ENCODE data around the gene DNMT3A. TPM values are rescaled to one million over a fixed set of nuclear protein-coding genes. Genes with fewer than 3 reads are reported as not detected.

DNMT3A gene
- total and polyA plus RNA-seq, 2 of the 8 experiments (the other 6 are each of a cell fraction or from before 2014, with no cell fraction given), result 33.6 to 178 TPM

DNA sequence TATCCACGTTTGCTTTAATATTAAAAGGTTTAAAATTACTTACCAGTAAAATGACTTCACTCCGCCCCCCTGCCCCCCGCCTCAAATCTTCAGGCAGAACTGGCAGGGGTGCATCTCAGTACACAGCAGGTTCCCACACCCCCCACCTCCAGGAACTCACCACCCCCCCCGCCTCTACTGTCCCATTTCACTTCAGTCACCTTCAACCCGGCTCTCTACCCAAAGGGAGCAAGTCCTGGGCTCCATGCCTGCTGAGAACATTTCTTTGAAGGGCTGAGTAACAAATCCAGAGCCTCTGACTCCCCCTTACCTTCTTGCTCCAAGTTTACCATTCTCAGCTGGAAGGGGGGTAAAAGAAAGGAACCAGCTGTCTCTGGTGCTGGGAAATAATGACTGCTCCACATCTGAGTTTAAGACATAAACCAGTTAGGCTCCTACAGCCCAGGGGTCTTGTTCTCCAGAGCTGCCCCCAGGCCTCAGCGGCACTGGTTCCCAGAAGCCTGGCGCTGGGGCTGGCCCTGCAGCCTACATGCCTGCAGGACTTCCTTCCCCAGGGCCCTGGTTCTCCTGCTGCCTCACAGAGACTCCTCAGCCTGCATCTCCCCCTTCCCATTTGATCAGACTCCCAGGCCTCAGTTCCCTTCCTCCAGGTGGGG lies 42.8 kb downstream of the DNMT3A start (continued):
- TF ChIP-seq TBP (IDR thresholded peaks at IDR 0.05; ENCODE audit: low read depth, low read length) (no peak), SRF (IDR thresholded peaks at IDR 0.05; ENCODE audit: low read depth, low read length) (no peak), SAP30 (IDR thresholded peaks at IDR 0.05; ENCODE audit: insufficient read depth, insufficient replicate concordance, low read length) (no peak), TCF12 (IDR thresholded peaks at IDR 0.05; ENCODE audit: low read depth, low read length) (no peak), CBX5 (IDR thresholded peaks at IDR 0.05; ENCODE audit: low read depth, low read length) (no peak), CTBP2 (IDR thresholded peaks at IDR 0.05; ENCODE audit: borderline replicate concordance, insufficient read depth, insufficient read length, low read length) (no peak), SIN3A (conservative IDR thresholded peaks at IDR 0.05 in 1 of 2, IDR thresholded peaks at IDR 0.05 in 1 of 2; ENCODE audit: low read depth in 1 of 2, low read length in 2 of 2) (no peak)
